GM23248 (cell line): ENCODE results near the gene IKZF1.

Experiments
- EZH2 ChIP-seq: fragments of 200-600 bp; sonication (generic); IDR thresholded peaks from 2 replicates; pipeline ENCODE4 v1.6.1; 2018; ENCODE audit warnings: antibody characterized with exemption, mild to moderate bottlenecking; ENCODE audit not compliant: insufficient read depth, poor library complexity, severe bottlenecking
- EZH2phosphoT487 ChIP-seq: fragments of 200-600 bp; sonication (generic); IDR thresholded peaks from 2 replicates; pipeline ENCODE4 v1.6.1; 2018; ENCODE audit warnings: antibody characterized with exemption, moderate library complexity, mild to moderate bottlenecking, low read depth; ENCODE audit not compliant: insufficient read depth

GRCh38 chr7:50284296-50284695 is 20.2 kb upstream of the IKZF1 start:
- TF ChIP-seq EZH2 (no peak), EZH2phosphoT487 (no peak)
